Heart left ventricle (tissue), 13 donors: ENCODE measurements around the gene HAVCR2.

Source experiments
- CTCF ChIP-seq, 12 donors: fragments of 200-600 bp; sonication (generic) in 4 of 12; IDR thresholded peaks; one replicate each; pipeline versions ENCODE4 v1.5.0 to v1.8.0; 2018 to 2022; ENCODE audit warnings: antibody characterized with exemption in 12 of 12, mild to moderate bottlenecking in 5 of 12
- POLR2A ChIP-seq, 2 donors: fragments of 450-650 bp; IDR thresholded peaks; one replicate each; pipeline ENCODE4 v1.6.1; 2017; ENCODE audit warnings: antibody characterized with exemption in 2 of 2, mild to moderate bottlenecking in 2 of 2, moderate library complexity in 2 of 2
- donor health status: ischemic (EF 13 %, LVEDD 7.1; RV severe dilation, severe dysfunction).
- donor health status: DM: no; HTN: yes; CAD: no.
- donor health status: DM: no; HTN: no; CAD: no.
- donor health status: ischemic (EF 25% LVEDD 6.9; RV normal size, moderate dysfunction).
- donor health status: ischemic (EF 25% LVEDD 5.7; RV mildly dilated, moderate dysfunction).
- donor health status: ischemic (EF 35%, LVEDD 5.7; RV mildly dilated, moderate dysfunction).
- donor health status: nonischemic (EF 11% LVEDD 7.7; RV severe dilation, severe dysfunction).
- donor health status: DM: yes; HTN: yes; CAD: no.
- donor health status: PGD.
- donor health status: ischemic (EF 29% LVEDD 5.4; RV normal size, mild dysfunction).
- donor health status: nonischemic (EF 23%, LVEDD 6.1; RV moderate dilation, normal function).

- TF ChIP-seq CTCF (IDR thresholded peaks at IDR 0.05): no peak
- no peak for TF ChIP-seq POLR2A (IDR thresholded peaks at IDR 0.05)
These were observed 42.8 kb downstream of the HAVCR2 start for GRCh38 chr5:157066080-157066479.
